Lower lobe of right lung (tissue), 2 donors: ENCODE data around the gene NECAB3. TPM values are rescaled to one million over a fixed set of nuclear protein-coding genes. Genes with fewer than 3 reads are reported as not detected.

Source experiments
- ATAC-seq, 2 donors: fragments of 200-7000 bp; cut with Tn5 transposase; one replicate each; pipeline ENCODE4 v1.9.1; 2020 to 2022; ENCODE audit warnings: mild to moderate bottlenecking in 2 of 2, moderate library complexity in 2 of 2
- DNase-seq: peaks from one replicate; pipeline ENCODE4 v3.0.0-alpha.2; 2020
- H3K27ac ChIP-seq: fragments of 200-600 bp; one replicate; pipeline ENCODE4 v1.8.0; 2022
- H3K27me3 ChIP-seq: fragments of 200-600 bp; one replicate; pipeline ENCODE4 v1.8.0; 2022; ENCODE audit warnings: low read depth
- H3K36me3 ChIP-seq: fragments of 200-600 bp; one replicate; pipeline ENCODE4 v1.8.0; 2022; ENCODE audit warnings: mild to moderate bottlenecking
- H3K4me1 ChIP-seq: fragments of 200-600 bp; one replicate; pipeline ENCODE4 v1.8.0; 2022
- H3K4me3 ChIP-seq: fragments of 200-600 bp; one replicate; pipeline ENCODE4 v1.8.0; 2022; ENCODE audit warnings: mild to moderate bottlenecking
- H3K9me3 ChIP-seq: fragments of 200-600 bp; one replicate; pipeline ENCODE4 v1.8.0; 2022
- CTCF ChIP-seq: fragments of 200-600 bp; IDR thresholded peaks from one replicate; pipeline ENCODE4 v1.8.0; 2022; ENCODE audit warnings: antibody characterized with exemption, mild to moderate bottlenecking
- intact Hi-C: fragments of 100-400 bp; cut with DNase I; formaldehyde crosslinking; loops from one replicate; pipeline ENCODE4 v1.11.0; 2022
- total RNA-seq: library from RNA; stranded (reverse); fragmentation: NEBNext Ultra II Directional; extraction: Animal tissue kit (Norgen Biotek cat#: 25700); gene quantifications from one replicate; pipeline ENCODE4 v1.2.1, GENCODE V29; 2021
- donor health status: DM: no; HTN: yes; CAD: no; lungs with severe emphysema.

The NECAB3 gene
- total RNA-seq, 1 donor from 2014 or later = 60.3 TPM

- H3K27me3 ChIP-seq = no peaks in the 10 kb centered on the region
- TF ChIP-seq CTCF = no peak
- no peak for DNase-seq
- H3K4me1 ChIP-seq = no peaks in the 10 kb centered on the region
- no peak for ATAC-seq
- no peak overlapping the region for H3K4me3 ChIP-seq
- no peaks in the 10 kb centered on the region for H3K9me3 ChIP-seq
- no peak overlapping the region for H3K27ac ChIP-seq
- peaks cover 51% of the 10 kb centered on the region for H3K36me3 ChIP-seq
- intact Hi-C loops = loop anchor here (10.0 kb wide), 1 partner anchor 165 kb away; no protein-coding TSS in a partner anchor
Measured at GRCh38 chr20:33629979-33630378, 44.2 kb downstream of the NECAB3 start.

GRCh38 chr20:33629533-33629932 lies 44.7 kb downstream of the NECAB3 start:
- intact Hi-C loops = no loop called here
- Histone ChIP-seq H3K4me3 (no peak overlapping the region), H3K9me3 (no peaks in the 10 kb centered on the region), H3K4me1 (no peaks in the 10 kb centered on the region), H3K27ac (no peak overlapping the region), H3K27me3 (no peaks in the 10 kb centered on the region), H3K36me3 (peaks cover 56% of the 10 kb centered on the region)
- no peak for TF ChIP-seq CTCF
- DNase-seq = no peak
- no peak for ATAC-seq

- no peak for TF ChIP-seq CTCF
- no peaks in the 10 kb centered on the region for H3K9me3 ChIP-seq
- H3K27ac ChIP-seq = no peak overlapping the region
- H3K4me3 ChIP-seq = no peak overlapping the region
- intact Hi-C loops = no loop called here
- H3K36me3 ChIP-seq = peaks cover 70% of the 10 kb centered on the region
- DNase-seq (no peak), ATAC-seq (no peak)
- H3K27me3 ChIP-seq = no peaks in the 10 kb centered on the region
- H3K4me1 ChIP-seq = no peaks in the 10 kb centered on the region
Measured at GRCh38 chr20:33627577-33628216, 46.5 kb downstream of the NECAB3 start.

GRCh38 chr20:33626190-33626589 lies 48.0 kb downstream of the NECAB3 start:
- TF ChIP-seq CTCF = no peak
- Histone ChIP-seq H3K27me3 (no peaks in the 10 kb centered on the region), H3K27ac (no peak overlapping the region), H3K9me3 (no peaks in the 10 kb centered on the region), H3K4me1 (no peaks in the 10 kb centered on the region), H3K36me3 (peaks cover 69% of the 10 kb centered on the region), H3K4me3 (no peak overlapping the region)
- intact Hi-C loops = no loop called here
- no peak for ATAC-seq
- no peak for DNase-seq

GRCh38 chr20:33624399-33624798 lies 49.8 kb downstream of the NECAB3 start:
- no peak for ATAC-seq
- no peak for DNase-seq
- no peaks in the 10 kb centered on the region for H3K4me1 ChIP-seq
- no peaks in the 10 kb centered on the region for H3K9me3 ChIP-seq
- H3K36me3 ChIP-seq = peaks cover 65% of the 10 kb centered on the region
- no peaks in the 10 kb centered on the region for H3K27me3 ChIP-seq
- H3K27ac ChIP-seq = no peak overlapping the region
- intact Hi-C loops = no loop called here
- no peak for TF ChIP-seq CTCF
- H3K4me3 ChIP-seq = no peak overlapping the region
